Tibial artery (tissue), 4 donors: ENCODE data around the gene TACR1.

Experiments used
- DNase-seq, 2 donors: peaks; one replicate each; pipeline ENCODE4 v3.0.0-alpha.2; 2019
- H3K27ac ChIP-seq, 2 donors: fragments of 200-600 bp; sonication (generic) in 1 of 2; 1 replicate in 1 of 2; 2 replicates in 1 of 2; pipeline ENCODE4 v1.5.1; 2018 to 2019; ENCODE audit warnings: mild to moderate bottlenecking in 1 of 2
- H3K27me3 ChIP-seq, 2 donors: fragments of 200-600 bp; sonication (generic) in 1 of 2; one replicate each; pipeline versions ENCODE4 v1.5.1 to v1.6.0; 2016 to 2019
- H3K36me3 ChIP-seq, 3 donors: fragments of 200-600 bp; sonication (generic) in 2 of 3; one replicate each; pipeline ENCODE4 v1.5.1; 2016 to 2019; ENCODE audit warnings: mild to moderate bottlenecking in 2 of 3
- H3K4me1 ChIP-seq, 4 donors: fragments of 200-600 bp; sonication (generic) in 2 of 4; 1 replicate in 3 of 4; 2 replicates in 1 of 4; pipeline ENCODE4 v1.5.1; 2016 to 2019
- H3K4me3 ChIP-seq, 2 donors: fragments of 200-600 bp; sonication (generic) in 1 of 2; 1 replicate in 1 of 2; 2 replicates in 1 of 2; pipeline ENCODE4 v1.5.1; 2018 to 2019; ENCODE audit warnings: mild to moderate bottlenecking in 2 of 2
- H3K9me3 ChIP-seq, 3 donors: fragments of 200-600 bp; sonication (generic) in 1 of 3; one replicate each; pipeline ENCODE4 v1.5.1; 2016 to 2019
- intact Hi-C: fragments of 100-400 bp; cut with DNase I; formaldehyde crosslinking; loops from one replicate; pipeline ENCODE4 v1.15.0; 2023; ENCODE audit warnings: low total_unique reads
- TF ChIP-seq, protein P1 (sequence below), 2 experiments: fragments of 200-600 bp in 1 of 2; fragments of 450-650 bp in 1 of 2; IDR thresholded peaks; one replicate each; pipeline ENCODE4 v1.5.1; 2017 to 2019; ENCODE audit warnings: antibody characterized with exemption in 2 of 2, mild to moderate bottlenecking in 1 of 2, moderate library complexity in 1 of 2

The TACR1 gene

DNA sequence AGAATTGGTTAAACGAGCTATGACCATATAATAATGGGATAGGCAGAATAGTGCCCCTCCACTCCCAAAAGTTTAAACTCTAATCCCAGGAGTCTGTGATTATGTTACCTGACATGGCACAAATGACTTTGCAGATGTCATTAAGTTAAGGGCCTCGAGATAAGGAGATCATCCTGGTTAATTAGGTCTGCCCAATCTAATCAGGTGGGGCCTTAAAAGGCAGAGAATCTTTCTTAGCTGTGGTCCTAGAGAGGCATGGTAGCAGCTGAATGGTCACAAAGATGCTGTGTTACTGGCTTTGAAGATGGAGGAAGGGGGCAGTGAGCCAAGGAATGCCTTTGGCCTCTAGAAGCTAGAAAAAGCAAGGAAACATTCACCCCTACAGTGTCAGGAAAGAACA, 31.1 kb downstream of the TACR1 start:
- Histone ChIP-seq H3K27ac (no peak overlapping the region), H3K36me3 (no peaks in the 10 kb centered on the region), H3K4me1 (peaks cover 0 to 2% (median 0%) of the 10 kb centered on the region in 4 donors), H3K4me3 (no peak overlapping the region), H3K27me3 (no peaks in the 10 kb centered on the region), H3K9me3 (no peaks in the 10 kb centered on the region)
- DNase-seq = no peak
- intact Hi-C loops = no loop called here
- TF ChIP-seq, protein P1, sequence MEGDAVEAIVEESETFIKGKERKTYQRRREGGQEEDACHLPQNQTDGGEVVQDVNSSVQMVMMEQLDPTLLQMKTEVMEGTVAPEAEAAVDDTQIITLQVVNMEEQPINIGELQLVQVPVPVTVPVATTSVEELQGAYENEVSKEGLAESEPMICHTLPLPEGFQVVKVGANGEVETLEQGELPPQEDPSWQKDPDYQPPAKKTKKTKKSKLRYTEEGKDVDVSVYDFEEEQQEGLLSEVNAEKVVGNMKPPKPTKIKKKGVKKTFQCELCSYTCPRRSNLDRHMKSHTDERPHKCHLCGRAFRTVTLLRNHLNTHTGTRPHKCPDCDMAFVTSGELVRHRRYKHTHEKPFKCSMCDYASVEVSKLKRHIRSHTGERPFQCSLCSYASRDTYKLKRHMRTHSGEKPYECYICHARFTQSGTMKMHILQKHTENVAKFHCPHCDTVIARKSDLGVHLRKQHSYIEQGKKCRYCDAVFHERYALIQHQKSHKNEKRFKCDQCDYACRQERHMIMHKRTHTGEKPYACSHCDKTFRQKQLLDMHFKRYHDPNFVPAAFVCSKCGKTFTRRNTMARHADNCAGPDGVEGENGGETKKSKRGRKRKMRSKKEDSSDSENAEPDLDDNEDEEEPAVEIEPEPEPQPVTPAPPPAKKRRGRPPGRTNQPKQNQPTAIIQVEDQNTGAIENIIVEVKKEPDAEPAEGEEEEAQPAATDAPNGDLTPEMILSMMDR (IDR thresholded peaks at IDR 0.05) = no peak

GRCh38 chr2:75166491-75166890, 32.8 kb downstream of the TACR1 start:
- H3K27ac ChIP-seq = no peak overlapping the region
- H3K36me3 ChIP-seq = no peaks in the 10 kb centered on the region
- H3K4me3 ChIP-seq = no peak overlapping the region
- peaks cover 0 to 19% (median 0%) of the 10 kb centered on the region in 4 donors for H3K4me1 ChIP-seq
- no peaks in the 10 kb centered on the region for H3K9me3 ChIP-seq
- TF ChIP-seq, protein P1 (IDR thresholded peaks at IDR 0.05) = no peak
- intact Hi-C loops = no loop called here
- DNase-seq = no peak
- no peaks in the 10 kb centered on the region for H3K27me3 ChIP-seq

DNA sequence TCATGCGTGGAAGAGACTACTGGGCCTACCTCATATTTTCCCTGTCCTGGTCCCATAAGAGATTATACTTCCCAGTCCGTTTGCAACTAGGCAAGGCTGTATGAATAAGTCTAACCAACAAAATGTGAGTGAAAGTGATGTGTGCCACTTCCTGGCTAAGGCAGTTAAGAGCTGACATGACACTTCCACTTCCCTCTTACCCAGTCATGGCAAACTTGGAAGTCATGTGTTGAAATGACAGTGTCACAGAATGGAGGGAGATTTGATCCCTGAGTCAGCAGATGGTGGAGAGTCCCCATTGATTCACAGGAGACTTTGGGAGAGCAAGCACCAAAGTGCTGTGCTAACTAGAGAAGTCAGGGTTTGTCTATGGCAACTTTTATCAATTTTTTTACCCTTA, 36.4 kb downstream of the TACR1 start:
- H3K27ac ChIP-seq = peak overlapping the region in 1 of 2 donors; percentile 14
- H3K4me1 ChIP-seq = peaks cover 0 to 21% (median 0%) of the 10 kb centered on the region in 4 donors
- no peak for DNase-seq
- intact Hi-C loops = no loop called here
- TF ChIP-seq, protein P1 (IDR thresholded peaks at IDR 0.05) = no peak
- H3K27me3 ChIP-seq = no peaks in the 10 kb centered on the region
- H3K4me3 ChIP-seq = no peak overlapping the region
- H3K9me3 ChIP-seq = no peaks in the 10 kb centered on the region
- H3K36me3 ChIP-seq = no peaks in the 10 kb centered on the region

DNA sequence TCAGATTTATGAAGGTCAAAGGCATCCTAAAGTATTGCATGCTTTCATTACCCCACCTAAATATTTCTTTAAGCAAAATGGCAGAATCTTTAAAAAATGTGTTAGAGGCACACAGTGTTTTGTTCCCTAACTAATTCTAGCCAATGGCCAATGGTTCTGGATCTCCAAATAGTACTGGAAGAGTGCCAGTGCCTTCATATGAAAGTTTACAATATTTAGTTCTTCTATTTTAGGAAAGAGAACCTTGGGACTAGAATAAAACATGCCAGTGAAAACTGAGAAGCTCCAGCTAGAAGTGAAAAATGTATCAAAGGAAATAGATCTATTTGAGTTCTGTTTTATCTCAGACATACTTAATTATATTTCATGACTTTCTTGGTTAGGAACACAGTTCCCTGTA, 37.1 kb downstream of the TACR1 start:
- no peaks in the 10 kb centered on the region for H3K27me3 ChIP-seq
- no peak overlapping the region for H3K4me3 ChIP-seq
- no peaks in the 10 kb centered on the region for H3K9me3 ChIP-seq
- peak overlapping the region in 1 of 2 donors; percentile 14 for H3K27ac ChIP-seq
- TF ChIP-seq, protein P1 (IDR thresholded peaks at IDR 0.05) = no peak
- no peak for DNase-seq
- H3K36me3 ChIP-seq = no peaks in the 10 kb centered on the region
- peaks cover 0 to 21% (median 0%) of the 10 kb centered on the region in 4 donors for H3K4me1 ChIP-seq
- intact Hi-C loops = no loop called here

DNA sequence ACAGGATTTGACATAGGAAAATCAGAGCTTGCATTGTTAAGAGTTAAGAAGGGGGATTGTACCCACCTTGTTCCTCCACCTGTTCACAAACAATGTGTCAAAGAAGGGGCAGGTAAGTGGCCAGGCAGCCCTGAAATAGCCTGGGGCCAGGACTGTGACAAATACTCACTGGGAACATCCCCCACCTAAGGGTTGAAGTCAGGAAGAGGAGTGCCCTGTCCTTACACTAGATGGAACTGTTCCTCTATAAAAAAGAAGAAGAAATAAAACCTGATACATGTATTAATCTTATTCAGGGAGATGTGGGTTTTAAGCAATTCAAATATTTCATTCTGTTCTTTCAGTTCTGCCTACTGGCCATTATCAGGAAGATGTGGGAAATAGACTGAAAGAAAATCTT, 41.9 kb downstream of the TACR1 start:
- no peaks in the 10 kb centered on the region for H3K9me3 ChIP-seq
- DNase-seq = no peak
- intact Hi-C loops = no loop called here
- H3K27ac ChIP-seq = no peak overlapping the region
- H3K27me3 ChIP-seq = no peaks in the 10 kb centered on the region
- H3K4me3 ChIP-seq = no peak overlapping the region
- peaks cover 0 to 11% (median 0%) of the 10 kb centered on the region in 4 donors for H3K4me1 ChIP-seq
- no peaks in the 10 kb centered on the region for H3K36me3 ChIP-seq
- TF ChIP-seq, protein P1 (IDR thresholded peaks at IDR 0.05) = no peak

DNA sequence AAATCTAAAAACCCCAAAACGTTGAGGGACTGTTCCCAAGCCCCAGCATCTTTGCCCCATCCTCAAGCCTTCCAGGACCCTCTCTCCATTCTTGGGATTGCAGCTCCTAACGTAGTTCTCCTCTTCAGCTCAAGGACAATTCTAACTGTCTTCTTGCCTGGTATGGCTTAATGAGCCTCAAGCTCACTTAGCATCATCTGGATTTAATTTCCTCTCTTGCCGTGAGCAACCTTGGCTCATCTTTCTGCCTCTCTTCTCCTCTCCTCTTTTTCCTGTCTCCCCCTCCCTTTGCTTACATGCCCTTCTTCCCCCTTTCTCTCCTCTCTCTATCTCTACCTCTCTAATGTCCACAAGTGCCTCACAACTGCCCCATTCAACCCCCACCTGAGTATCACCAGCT, 44.2 kb downstream of the TACR1 start:
- intact Hi-C loops = no loop called here
- no peak for DNase-seq
- H3K27me3 ChIP-seq = no peaks in the 10 kb centered on the region

More for the DNA sequence above, 44.2 kb downstream of the TACR1 start:
- no peaks in the 10 kb centered on the region for H3K4me1 ChIP-seq
- TF ChIP-seq, protein P1 (IDR thresholded peaks at IDR 0.05) = no peak
- no peaks in the 10 kb centered on the region for H3K36me3 ChIP-seq
- no peak overlapping the region for H3K27ac ChIP-seq
- no peaks in the 10 kb centered on the region for H3K9me3 ChIP-seq
- H3K4me3 ChIP-seq = no peak overlapping the region
